ENCODE measurements around the gene UBIAD1. TPM values are rescaled to one million over a fixed set of nuclear protein-coding genes. Genes with fewer than 3 reads are reported as not detected.

UBIAD1 gene
- total and polyA plus RNA-seq, 2 of the 13 experiments (the other 11 are each of a cell fraction or from before 2014, with no cell fraction given) = 16.9 to 20.4 TPM

DNA sequence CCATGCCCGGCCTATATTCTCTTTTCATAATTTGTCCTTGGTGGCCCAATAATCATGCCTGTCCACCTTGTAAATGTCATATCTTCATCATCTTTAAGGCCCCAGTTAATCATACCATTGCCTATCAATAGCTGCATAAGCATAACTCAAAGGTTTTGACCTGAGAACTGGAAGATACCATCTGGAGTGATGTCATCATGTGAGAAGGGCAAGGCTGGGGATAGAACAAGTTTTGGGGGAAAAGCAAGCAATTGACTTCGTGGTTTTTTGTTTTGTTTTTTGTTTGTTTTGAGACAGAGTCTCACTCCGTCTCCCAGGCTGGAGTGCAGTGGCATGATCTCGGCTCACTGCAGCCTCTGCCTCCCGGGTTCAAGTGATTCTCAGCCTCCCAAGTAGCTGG lies 6.2 kb downstream of the UBIAD1 start:
- POLR2A ChIA-PET = interaction anchor here (1.2 kb wide), 1 partner anchor 22 kb away, joined by 3 read pairs; no protein-coding TSS in a partner anchor
- H3K4me1 ChIP-seq (ENCODE audit: insufficient read depth, low read length) = peaks cover 21% of the 10 kb centered on the region
- in situ Hi-C loops (cut with HindIII; ENCODE audit: extremely low pct_ligation_motif_present, low pct_unique_long_range_greater_than_20kb) = no loop called here
- H3K4me2 ChIP-seq (ENCODE audit: low read depth, low read length) = no peak overlapping the region
- CTCF ChIA-PET (ENCODE audit: low intra/inter-chr PET ratio, low total read pairs) = no interaction called here
- FAIRE-seq (no peak), ATAC-seq (no peak), DNase-seq (ENCODE audit: low spot score) (no peak)
- peaks cover 17 to 24% of the 10 kb centered on the region in 2 experiments for H3K36me3 ChIP-seq (replicated peaks in 1 of 2; ENCODE audit: control insufficient read depth in 1 of 2, insufficient read depth in 2 of 2, low read length in 2 of 2)
- no peak overlapping the region for H3K9ac ChIP-seq (ENCODE audit: insufficient read depth, low read depth, low read length)
- 94% methylated on average over 5 of the region's 5 CpGs for WGBS (ENCODE audit: low lambda C conversion rate)
- no peak overlapping the region for H3K27ac ChIP-seq (ENCODE audit: extremely low read length, insufficient read depth, low read length)
- TF ChIP-seq CREB1 (IDR thresholded peaks at IDR 0.05) (0 out of 2 replicates have a peak, but pooled peaks have one; percentile 10), CREB1 (CRISPR knock-in tag; IDR thresholded peaks at IDR 0.05) (no peak), ZNF607 (CRISPR knock-in tag; IDR thresholded peaks at IDR 0.05; ENCODE audit: borderline replicate concordance) (no peak), KDM2A (CRISPR knock-in tag; IDR thresholded peaks at IDR 0.05; ENCODE audit: borderline replicate concordance, low read depth) (no peak), SSRP1 (CRISPR knock-in tag; IDR thresholded peaks at IDR 0.05) (no peak), ZNF101 (CRISPR knock-in tag; IDR thresholded peaks at IDR 0.05; ENCODE audit: borderline replicate concordance, low read depth) (no peak), KLF11 (CRISPR knock-in tag; IDR thresholded peaks at IDR 0.05) (no peak), ZNF660 (CRISPR knock-in tag; IDR thresholded peaks at IDR 0.05; ENCODE audit: borderline replicate concordance, low read depth) (no peak), LCORL (IDR thresholded peaks at IDR 0.05) (no peak), LCORL (CRISPR knock-in tag; IDR thresholded peaks at IDR 0.05) (no peak), THYN1 (CRISPR knock-in tag; IDR thresholded peaks at IDR 0.05; ENCODE audit: borderline replicate concordance, low read depth) (no peak), ATF7 (IDR thresholded peaks at IDR 0.05) (peak; percentile 68), ATF7 (CRISPR knock-in tag; IDR thresholded peaks at IDR 0.05) (no peak), CHCHD3 (CRISPR knock-in tag; IDR thresholded peaks at IDR 0.05) (no peak), ZNF547 (CRISPR knock-in tag; IDR thresholded peaks at IDR 0.05) (no peak)
- TF ChIP-seq, protein P1, sequence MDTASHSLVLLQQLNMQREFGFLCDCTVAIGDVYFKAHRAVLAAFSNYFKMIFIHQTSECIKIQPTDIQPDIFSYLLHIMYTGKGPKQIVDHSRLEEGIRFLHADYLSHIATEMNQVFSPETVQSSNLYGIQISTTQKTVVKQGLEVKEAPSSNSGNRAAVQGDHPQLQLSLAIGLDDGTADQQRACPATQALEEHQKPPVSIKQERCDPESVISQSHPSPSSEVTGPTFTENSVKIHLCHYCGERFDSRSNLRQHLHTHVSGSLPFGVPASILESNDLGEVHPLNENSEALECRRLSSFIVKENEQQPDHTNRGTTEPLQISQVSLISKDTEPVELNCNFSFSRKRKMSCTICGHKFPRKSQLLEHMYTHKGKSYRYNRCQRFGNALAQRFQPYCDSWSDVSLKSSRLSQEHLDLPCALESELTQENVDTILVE (CRISPR knock-in tag; IDR thresholded peaks at IDR 0.05) = no peak
- TF ChIP-seq, protein P2, sequence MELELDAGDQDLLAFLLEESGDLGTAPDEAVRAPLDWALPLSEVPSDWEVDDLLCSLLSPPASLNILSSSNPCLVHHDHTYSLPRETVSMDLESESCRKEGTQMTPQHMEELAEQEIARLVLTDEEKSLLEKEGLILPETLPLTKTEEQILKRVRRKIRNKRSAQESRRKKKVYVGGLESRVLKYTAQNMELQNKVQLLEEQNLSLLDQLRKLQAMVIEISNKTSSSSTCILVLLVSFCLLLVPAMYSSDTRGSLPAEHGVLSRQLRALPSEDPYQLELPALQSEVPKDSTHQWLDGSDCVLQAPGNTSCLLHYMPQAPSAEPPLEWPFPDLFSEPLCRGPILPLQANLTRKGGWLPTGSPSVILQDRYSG (CRISPR knock-in tag; IDR thresholded peaks at IDR 0.05) = no peak
- no peaks in the 10 kb centered on the region for H4K20me1 ChIP-seq (ENCODE audit: insufficient read depth, low read length)
- no peak overlapping the region for H3K4me3 ChIP-seq (replicated peaks in 1 of 3; ENCODE audit: insufficient read depth in 1 of 3, low read depth in 2 of 3, low read length in 3 of 3)
- H3K9me3 ChIP-seq (ENCODE audit: low read length) = no peaks in the 10 kb centered on the region
- no TSS peak for BruUV-seq (replicated peaks)
- intact Hi-C loops (cut with micrococcal nuclease; ENCODE audit: unreplicated experiment) = no loop called here
- no peak overlapping the region for H2AFZ ChIP-seq (ENCODE audit: low read length)
- H3K79me2 ChIP-seq (ENCODE audit: insufficient read depth, low read length) = peaks cover 33% of the 10 kb centered on the region
- no peaks in the 10 kb centered on the region for H3K27me3 ChIP-seq (ENCODE audit: control insufficient read depth in 1 of 2, insufficient read depth in 2 of 2, low read length in 2 of 2)

All from HepG2 (cell line).